Nephron (organoid): ENCODE measurements around the gene SLC16A6.

Source experiments
- H3K27ac Mint-ChIP-seq, 3 experiments: 2 replicates each; pipeline ENCODE4 v1.8.0; 2020; ENCODE audit warnings: mixed read lengths in 3 of 3, mild to moderate bottlenecking in 2 of 3, moderate library complexity in 1 of 3
- H3K27me3 Mint-ChIP-seq: 2 replicates; pipeline ENCODE4 v1.8.0; 2021; ENCODE audit warnings: low read depth, mild to moderate bottlenecking, moderate library complexity, mixed read lengths
- H3K36me3 Mint-ChIP-seq: 2 replicates; pipeline ENCODE4 v1.8.0; 2020; ENCODE audit warnings: low read depth, mixed read lengths
- H3K4me1 Mint-ChIP-seq: 2 replicates; pipeline ENCODE4 v1.8.0; 2020; ENCODE audit warnings: mixed read lengths
- H3K4me3 Mint-ChIP-seq, 3 experiments: 2 replicates each; pipeline ENCODE4 v1.8.0; 2020; ENCODE audit warnings: mild to moderate bottlenecking in 3 of 3, mixed read lengths in 3 of 3, moderate library complexity in 2 of 3
- H3K9me3 Mint-ChIP-seq: 2 replicates; pipeline ENCODE4 v1.8.0; 2020; ENCODE audit warnings: mixed read lengths
- CTCF ChIP-seq, 3 experiments: fragments of 200-600 bp; sonication (generic); IDR thresholded peaks; one replicate each; pipeline ENCODE4 v1.5.0; 2021; ENCODE audit warnings: antibody characterized with exemption in 3 of 3; ENCODE audit not compliant: unreplicated experiment in 3 of 3

The SLC16A6 gene

GRCh38 chr17:68291836-68292688, 1.1 kb upstream of the SLC16A6 start:
- Mint-ChIP-seq H3K4me3 (peak overlapping the region; percentile 79 to 81 (median 81)), H3K27me3 (peaks cover 77% of the 10 kb centered on the region), H3K27ac (no peak overlapping the region), H3K4me1 (peaks cover 11% of the 10 kb centered on the region), H3K36me3 (no peaks in the 10 kb centered on the region), H3K9me3 (no peaks in the 10 kb centered on the region)
- no peak for TF ChIP-seq CTCF (IDR thresholded peaks at IDR 0.05; ENCODE audit: unreplicated experiment in 3 of 3)

- Mint-ChIP-seq H3K36me3 (no peaks in the 10 kb centered on the region), H3K27ac (no peak overlapping the region), H3K27me3 (peaks cover 80% of the 10 kb centered on the region), H3K9me3 (no peaks in the 10 kb centered on the region), H3K4me3 (peak overlapping the region; percentile 84 to 89 (median 88)), H3K4me1 (peaks cover 11% of the 10 kb centered on the region)
- no peak for TF ChIP-seq CTCF (IDR thresholded peaks at IDR 0.05; ENCODE audit: unreplicated experiment in 3 of 3)
These were observed 516 bp downstream of the SLC16A6 start for GRCh38 chr17:68290268-68290954.

- no peak overlapping the region for H3K27ac Mint-ChIP-seq
- no peaks in the 10 kb centered on the region for H3K36me3 Mint-ChIP-seq
- peaks cover 77% of the 10 kb centered on the region for H3K27me3 Mint-ChIP-seq
- peaks cover 11% of the 10 kb centered on the region for H3K4me1 Mint-ChIP-seq
- H3K9me3 Mint-ChIP-seq, result no peaks in the 10 kb centered on the region
- TF ChIP-seq CTCF (IDR thresholded peaks at IDR 0.05; ENCODE audit: unreplicated experiment in 3 of 3), result no peak
- peak overlapping the region; percentile 18 to 89 (median 88) for H3K4me3 Mint-ChIP-seq
These were observed 1.0 kb downstream of the SLC16A6 start for GRCh38 chr17:68289936-68290267.

- Mint-ChIP-seq H3K27ac (no peak overlapping the region), H3K27me3 (peaks cover 73% of the 10 kb centered on the region), H3K9me3 (no peaks in the 10 kb centered on the region), H3K4me3 (peak overlapping the region; percentile 56 to 89 (median 88)), H3K4me1 (peaks cover 11% of the 10 kb centered on the region), H3K36me3 (no peaks in the 10 kb centered on the region)
- TF ChIP-seq CTCF (IDR thresholded peaks at IDR 0.05; ENCODE audit: unreplicated experiment in 3 of 3), result no peak
These were observed 1.5 kb downstream of the SLC16A6 start for GRCh38 chr17:68289473-68289872.

- no peak for TF ChIP-seq CTCF (IDR thresholded peaks at IDR 0.05; ENCODE audit: unreplicated experiment in 3 of 3)
- H3K27me3 Mint-ChIP-seq, result peaks cover 66% of the 10 kb centered on the region
- peak overlapping the region; percentile 56 to 70 (median 56) for H3K4me3 Mint-ChIP-seq
- H3K4me1 Mint-ChIP-seq, result peaks cover 11% of the 10 kb centered on the region
- H3K9me3 Mint-ChIP-seq, result no peaks in the 10 kb centered on the region
- H3K36me3 Mint-ChIP-seq, result no peaks in the 10 kb centered on the region
- H3K27ac Mint-ChIP-seq, result no peak overlapping the region
These were observed 2.1 kb downstream of the SLC16A6 start for GRCh38 chr17:68288804-68289203.
